ENCODE measurements around the gene C22orf23. TPM values are rescaled to one million over a fixed set of nuclear protein-coding genes. Genes with fewer than 3 reads are reported as not detected.
"Not testable (repeated sequence)": the region's sequence is repeated elsewhere in the genome, so short reads cannot be mapped to it uniquely, and the experiment has no call there.

The C22orf23 gene
- total RNA-seq, 1 donor from 2014 or later: not detected

- Histone ChIP-seq H3K9me3 (no peaks in the 10 kb centered on the region), H3K4me3 (no peak overlapping the region), H3K4me1 (no peaks in the 10 kb centered on the region), H3K27me3 (no peaks in the 10 kb centered on the region), H3K27ac (no peak overlapping the region), H3K36me3 (peaks cover 46% of the 10 kb centered on the region)
- intact Hi-C loops (cut with DNase I): loop anchor here (10.0 kb wide), 1 partner anchor 81 kb away; no protein-coding TSS in a partner anchor
- peak; percentile 27 for ATAC-seq
- no peak for TF ChIP-seq CTCF (IDR thresholded peaks at IDR 0.05)
- DNase-seq: no peak
Observed at GRCh38 chr22:37965940-37966664, 12.7 kb upstream of the C22orf23 start.

GRCh38 chr22:37961062-37961461 lies 7.7 kb upstream of the C22orf23 start:
- ATAC-seq: no peak
- Histone ChIP-seq H3K9me3 (no peaks in the 10 kb centered on the region), H3K27me3 (no peaks in the 10 kb centered on the region), H3K4me3 (no peak overlapping the region), H3K4me1 (no peaks in the 10 kb centered on the region), H3K27ac (no peak overlapping the region), H3K36me3 (peaks cover 68% of the 10 kb centered on the region)
- intact Hi-C loops (cut with DNase I): loop anchor here (10.0 kb wide), 1 partner anchor 76 kb away; no protein-coding TSS in a partner anchor
- TF ChIP-seq CTCF (IDR thresholded peaks at IDR 0.05): no peak
- no peak for DNase-seq

DNA sequence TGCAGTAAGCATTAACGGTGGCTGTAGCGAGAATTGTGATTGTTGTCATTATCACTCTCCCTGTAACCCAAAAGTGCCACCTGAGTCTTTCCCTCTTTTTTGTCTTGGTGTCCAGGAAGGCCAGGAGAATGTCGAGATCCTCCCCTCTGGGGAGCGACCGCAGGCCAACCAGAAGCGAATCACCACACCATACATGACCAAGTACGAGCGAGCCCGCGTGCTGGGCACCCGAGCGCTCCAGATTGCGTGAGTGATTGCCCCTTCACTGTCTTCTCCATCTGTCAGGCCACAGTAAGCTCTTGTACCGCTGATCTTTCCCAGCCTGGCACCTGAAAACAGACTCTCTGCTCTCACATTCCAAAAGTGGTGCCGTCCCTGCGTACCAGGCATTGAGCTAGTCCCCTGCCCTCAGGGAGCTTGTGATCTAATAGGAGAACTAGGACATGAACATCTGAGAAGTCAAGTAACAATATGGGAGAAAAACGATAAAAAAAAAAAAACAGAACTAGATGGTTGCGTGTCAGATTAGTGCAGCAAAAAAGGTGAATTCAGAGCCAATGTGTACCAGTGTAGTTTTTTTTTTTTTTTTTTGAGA lies 5.9 kb upstream of the C22orf23 start:
- Histone ChIP-seq H3K9me3 (no peaks in the 10 kb centered on the region), H3K27me3 (no peaks in the 10 kb centered on the region), H3K4me1 (peaks cover 6% of the 10 kb centered on the region), H3K27ac (no peak overlapping the region), H3K4me3 (no peak overlapping the region), H3K36me3 (peaks cover 68% of the 10 kb centered on the region)
- DNase-seq (no peak), ATAC-seq (no peak)
- intact Hi-C loops (cut with DNase I): no loop called here
- no peak for TF ChIP-seq CTCF (IDR thresholded peaks at IDR 0.05)

GRCh38 chr22:37957232-37957631 lies 3.8 kb upstream of the C22orf23 start:
- Histone ChIP-seq H3K36me3 (peaks cover 55% of the 10 kb centered on the region), H3K27me3 (no peaks in the 10 kb centered on the region), H3K4me3 (no peak overlapping the region), H3K4me1 (peaks cover 15% of the 10 kb centered on the region), H3K9me3 (no peaks in the 10 kb centered on the region), H3K27ac (no peak overlapping the region)
- TF ChIP-seq CTCF (IDR thresholded peaks at IDR 0.05): no peak
- ATAC-seq (no peak), DNase-seq (no peak)
- intact Hi-C loops (cut with DNase I): no loop called here

GRCh38 chr22:37955825-37956397 lies 2.5 kb upstream of the C22orf23 start:
- peaks cover 42% of the 10 kb centered on the region for H3K36me3 ChIP-seq
- ATAC-seq; H3K4me3 ChIP-seq; H3K9me3 ChIP-seq; DNase-seq; H3K27me3 ChIP-seq; H3K27ac ChIP-seq; intact Hi-C loops (cut with DNase I): not testable (repeated sequence)
- H3K4me1 ChIP-seq: peaks cover 15% of the 10 kb centered on the region

DNA sequence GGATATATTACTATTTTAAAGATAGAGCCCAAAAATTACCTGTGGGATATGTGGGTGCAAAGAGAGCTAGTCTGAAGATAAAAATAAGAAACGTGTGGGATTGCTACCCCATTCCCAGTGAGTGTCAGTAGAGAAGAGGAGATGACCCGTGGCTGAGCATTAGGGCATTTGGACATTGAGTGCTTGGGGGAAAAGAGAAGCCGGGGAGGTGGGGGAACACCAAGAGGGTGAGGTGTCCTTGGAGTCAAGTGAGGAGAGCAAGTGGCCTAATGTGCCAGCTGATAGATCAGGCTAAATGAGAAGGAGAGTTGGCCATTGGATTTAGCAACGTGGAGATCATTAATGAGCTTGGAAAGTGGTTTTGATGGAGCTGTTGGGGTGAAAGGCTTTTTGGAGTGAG lies 1.3 kb upstream of the C22orf23 start:
- Histone ChIP-seq H3K36me3 (peaks cover 32% of the 10 kb centered on the region), H3K27ac (no peak overlapping the region), H3K9me3 (no peaks in the 10 kb centered on the region), H3K4me3 (peak overlapping the region; percentile 96), H3K4me1 (peaks cover 15% of the 10 kb centered on the region), H3K27me3 (no peaks in the 10 kb centered on the region)
- DNase-seq: no peak
- no peak for ATAC-seq
- intact Hi-C loops (cut with DNase I): no loop called here
- TF ChIP-seq CTCF (IDR thresholded peaks at IDR 0.05): no peak

Data from upper lobe of right lung (tissue), 1 donor.